Measurements from ENCODE around the gene MEOX2.
A peak's percentile ranks its signal among the peaks of the same experiment; 100 is the strongest.

MEOX2 gene

DNA sequence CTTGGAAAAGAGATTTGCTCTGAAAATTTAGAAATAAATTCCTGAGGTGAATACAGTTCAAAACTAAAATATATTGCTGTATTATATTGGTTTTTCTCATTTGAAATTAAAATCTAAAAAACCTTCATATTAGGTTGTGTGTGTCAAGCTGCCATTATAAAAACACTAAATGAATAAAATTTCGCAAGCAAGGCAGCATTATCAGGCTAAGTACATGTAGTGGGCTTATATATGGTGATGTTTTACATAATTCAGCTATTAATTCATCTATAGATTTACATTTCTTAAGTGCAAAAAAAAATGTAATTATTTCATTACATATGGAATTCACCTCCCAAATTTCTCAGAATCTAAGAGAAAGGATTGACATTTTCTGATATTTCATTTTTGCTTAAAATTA is 5.3 kb downstream of the MEOX2 start:
- DNase-seq (ENCODE audit: low spot score) = no peak

DNA sequence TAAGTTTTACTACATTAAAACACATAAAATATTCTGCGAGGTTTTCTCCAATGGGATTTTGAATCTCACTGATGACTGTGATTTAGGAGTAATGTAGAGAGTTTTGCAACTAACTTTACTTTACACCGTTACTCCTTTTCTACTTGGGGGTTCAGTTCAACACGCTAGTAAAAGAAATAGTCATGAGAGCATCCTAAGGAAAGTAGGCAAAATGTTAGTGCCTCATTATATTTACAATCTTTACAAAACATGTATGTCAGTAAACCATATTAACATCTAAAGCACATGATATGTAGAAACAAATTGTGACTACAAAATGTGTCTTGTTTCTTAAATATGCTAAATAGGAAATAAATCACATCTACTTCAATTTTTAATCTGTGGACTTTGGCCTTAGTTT is 6.0 kb downstream of the MEOX2 start:
- no peak for DNase-seq (ENCODE audit: low spot score)

DNA sequence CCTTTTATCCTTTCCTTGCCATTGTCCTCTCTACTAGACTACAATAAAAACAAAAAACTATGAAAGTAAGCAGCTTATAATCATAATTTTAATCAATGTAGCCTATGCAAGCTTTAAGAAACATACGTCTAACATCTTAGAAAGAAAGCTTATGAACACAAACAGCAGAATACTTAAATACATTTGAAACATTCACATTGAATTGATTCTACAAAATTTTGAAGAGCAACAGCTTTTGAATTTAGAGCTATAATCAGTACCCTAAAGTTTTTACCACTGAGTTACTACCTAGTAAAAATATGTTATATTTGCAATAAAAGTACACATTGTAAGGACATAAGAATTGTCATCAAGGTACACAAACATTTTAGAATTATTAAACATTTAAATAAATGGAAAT is 7.2 kb downstream of the MEOX2 start:
- no peak for DNase-seq (ENCODE audit: low spot score)

DNA sequence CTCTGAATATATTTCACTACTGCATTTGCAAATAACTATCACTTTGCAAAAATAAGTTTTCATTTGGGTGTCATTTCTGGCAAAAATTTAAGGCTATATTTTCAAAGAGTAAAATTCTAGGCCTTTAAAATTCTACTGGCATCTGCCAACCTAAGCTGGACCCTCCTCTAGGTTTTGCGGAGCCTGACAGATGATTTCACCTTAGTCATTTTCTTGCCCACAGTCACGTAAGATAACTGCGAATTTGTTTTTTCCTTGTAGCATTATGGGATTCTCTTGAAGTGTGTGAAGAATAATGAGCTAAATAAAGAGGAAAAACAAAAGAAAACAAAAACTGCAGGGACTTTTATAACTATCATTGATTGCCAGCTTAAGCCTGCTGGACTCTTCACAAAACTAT is 7.8 kb downstream of the MEOX2 start:
- DNase-seq (ENCODE audit: low spot score) = no peak

DNA sequence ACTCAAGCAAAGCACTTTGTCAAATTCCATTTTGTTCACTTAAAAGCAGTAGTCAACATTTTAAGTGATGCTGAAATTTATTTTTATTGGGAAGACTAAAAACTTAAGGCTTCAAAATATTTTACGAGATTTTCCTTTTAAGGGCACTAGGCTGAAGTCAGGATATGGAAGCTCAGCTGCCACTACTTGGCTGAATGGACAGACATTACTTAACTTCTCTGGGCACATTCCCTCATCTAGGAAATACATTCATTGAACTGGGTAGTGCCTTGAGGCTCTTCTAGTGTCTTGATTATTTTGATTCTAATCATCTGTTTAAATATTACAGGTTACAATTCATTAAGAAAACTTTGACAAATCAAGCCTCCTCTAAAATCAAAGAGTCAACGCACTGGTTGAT is 11.1 kb downstream of the MEOX2 start:
- DNase-seq (ENCODE audit: low spot score) = no peak

DNA sequence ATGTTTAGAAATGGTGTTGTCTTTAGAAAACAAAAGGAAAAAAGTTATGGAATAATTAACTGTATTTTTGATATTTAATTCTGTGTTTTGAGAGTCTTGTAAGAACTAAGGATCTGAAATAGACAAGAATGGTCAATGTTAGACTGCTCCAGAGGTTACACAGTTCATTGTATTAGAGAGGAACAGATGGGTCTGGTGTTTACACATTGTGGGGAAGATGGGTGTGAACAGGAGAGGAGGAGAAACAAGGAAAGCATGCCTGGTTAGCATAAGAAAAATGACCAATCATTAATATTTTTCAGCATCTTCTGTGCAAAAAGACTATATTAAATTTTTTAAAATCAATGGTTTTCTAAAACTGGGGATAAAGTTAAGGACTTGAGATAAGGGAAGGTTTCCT is 11.9 kb downstream of the MEOX2 start:
- no peak for DNase-seq (ENCODE audit: low spot score)

DNA sequence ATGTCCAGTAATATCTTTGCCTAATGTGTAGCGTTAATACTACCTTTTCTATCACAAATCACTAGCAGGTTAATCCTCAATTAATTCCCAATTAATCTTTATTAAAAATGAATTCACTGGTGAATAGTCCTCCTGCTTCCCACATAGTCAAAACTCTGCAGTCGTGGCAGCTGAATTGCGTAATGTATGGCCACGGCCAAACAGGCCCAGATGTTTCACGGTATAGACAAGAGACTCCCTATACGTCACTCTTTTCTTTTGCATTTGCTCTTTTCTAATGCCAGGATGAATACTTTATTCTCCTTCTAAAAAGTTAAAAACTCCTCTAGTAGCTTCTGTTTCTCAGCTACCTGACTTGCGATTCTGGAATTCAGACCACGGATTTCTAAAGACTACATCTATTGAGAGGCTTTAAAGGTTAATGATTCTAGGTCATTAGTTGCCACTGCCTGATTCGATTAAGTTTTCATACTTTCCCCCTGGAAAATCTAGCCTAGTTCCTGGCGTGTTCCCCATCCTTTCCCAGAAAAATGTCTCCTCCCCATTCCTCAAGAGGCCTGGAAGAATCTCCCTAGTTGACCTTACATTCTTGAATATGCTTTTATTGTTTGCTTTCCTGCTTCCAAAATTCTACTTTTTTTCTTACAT is 16.9 kb downstream of the MEOX2 start:
- DNase-seq (ENCODE audit: low spot score) = no peak

DNA sequence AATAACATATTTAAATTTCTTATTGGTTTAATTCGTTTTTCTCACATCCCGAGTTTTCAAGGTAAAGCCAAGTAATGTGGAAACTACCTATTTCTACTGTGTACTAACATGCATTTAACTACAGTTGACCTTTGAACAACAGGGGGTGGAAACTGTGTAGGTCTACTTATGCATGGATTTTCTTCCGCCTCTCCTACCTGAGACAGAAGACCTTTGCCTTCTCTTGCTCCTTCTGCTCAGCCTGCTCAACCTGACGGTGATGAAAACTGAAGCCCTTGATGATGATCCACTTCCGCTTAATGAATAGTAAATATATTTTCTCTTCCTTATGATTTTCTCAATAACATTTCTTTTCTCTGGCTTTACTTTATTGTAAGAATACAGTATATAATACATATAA is 18.5 kb downstream of the MEOX2 start:
- peak; percentile 49 for DNase-seq (ENCODE audit: low spot score)

DNA sequence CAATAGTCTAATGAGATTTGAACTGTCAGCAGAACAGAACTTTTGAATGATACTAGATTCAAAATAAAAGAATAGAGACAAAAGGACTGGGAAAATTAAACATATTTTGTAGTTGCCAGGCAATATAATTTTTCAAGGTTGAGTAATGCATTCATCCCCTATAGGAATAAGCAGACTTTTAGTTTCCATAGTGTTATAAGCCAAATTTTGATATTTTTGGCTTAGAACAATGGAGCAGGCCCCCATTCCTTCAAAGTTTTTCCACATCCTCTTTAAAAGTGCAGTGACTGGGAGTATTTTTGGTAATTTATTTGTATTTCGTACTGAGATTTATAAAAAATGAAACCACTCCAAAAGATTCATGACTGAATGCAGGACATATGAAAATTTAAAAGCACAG is 24.0 kb downstream of the MEOX2 start:
- DNase-seq (ENCODE audit: low spot score) = no peak

DNA sequence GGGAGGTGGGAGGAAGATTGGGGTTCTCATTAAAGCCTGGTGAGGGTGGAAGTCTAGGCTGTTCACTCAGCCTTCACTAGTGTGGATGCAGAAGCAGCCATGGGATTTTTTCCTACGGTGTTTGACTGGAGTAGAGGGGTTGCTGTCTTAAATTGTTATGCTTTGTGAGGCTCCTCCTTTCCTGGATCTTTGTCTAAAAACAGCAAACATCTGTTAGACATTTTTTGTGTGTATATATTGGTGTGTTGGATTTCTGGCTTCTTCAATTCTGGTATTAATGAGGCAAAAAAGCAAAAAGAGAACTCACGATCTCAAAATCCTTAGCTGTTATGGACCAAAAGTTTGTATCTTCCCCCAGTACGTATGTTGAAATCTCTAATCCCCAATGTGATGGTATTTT is 28.2 kb downstream of the MEOX2 start:
- no peak for DNase-seq (ENCODE audit: low spot score)

DNA sequence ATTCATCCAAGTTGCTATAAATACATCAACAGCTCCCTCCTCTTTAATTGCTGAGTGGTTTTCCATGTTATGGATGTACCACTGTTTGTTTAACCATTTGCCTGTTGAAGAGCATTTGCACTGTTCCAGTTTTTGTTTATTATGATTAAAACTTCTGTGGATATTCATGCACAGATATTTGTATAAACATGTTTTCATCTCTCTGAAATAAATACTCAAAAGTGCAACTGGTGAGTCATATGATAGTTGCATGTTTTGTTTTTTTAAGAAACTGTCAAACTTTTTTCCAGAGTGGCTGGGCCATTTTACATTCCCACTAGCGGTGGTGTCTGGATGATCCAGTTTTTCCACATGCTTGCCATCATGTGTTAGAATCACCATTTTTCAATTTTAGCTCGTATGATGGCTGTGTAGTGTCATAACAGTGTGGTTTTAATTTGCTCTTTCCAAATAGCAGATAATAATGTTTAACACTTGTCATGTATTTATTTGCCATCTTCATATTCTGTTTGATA is 33.6 kb downstream of the MEOX2 start:
- no peak for DNase-seq (ENCODE audit: low spot score)

DNA sequence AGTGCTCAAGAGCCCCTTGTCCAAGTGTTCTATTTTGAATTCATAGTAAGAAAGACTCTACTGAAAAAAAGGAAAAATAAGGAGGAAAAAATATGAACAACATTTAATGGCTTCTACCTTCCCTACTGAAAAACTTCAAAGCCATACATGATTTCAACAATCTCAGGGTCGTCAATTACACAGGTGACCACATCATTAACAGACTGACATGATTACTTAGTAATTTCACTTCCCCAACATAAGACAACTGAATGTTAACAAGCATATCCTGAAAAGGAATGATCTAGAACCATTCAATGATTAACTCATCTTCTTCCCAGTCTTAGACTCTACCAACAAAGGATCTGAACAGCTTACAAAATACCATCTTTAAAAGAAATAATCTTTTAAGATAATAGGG is 34.8 kb downstream of the MEOX2 start:
- DNase-seq (ENCODE audit: low spot score) = no peak

DNA sequence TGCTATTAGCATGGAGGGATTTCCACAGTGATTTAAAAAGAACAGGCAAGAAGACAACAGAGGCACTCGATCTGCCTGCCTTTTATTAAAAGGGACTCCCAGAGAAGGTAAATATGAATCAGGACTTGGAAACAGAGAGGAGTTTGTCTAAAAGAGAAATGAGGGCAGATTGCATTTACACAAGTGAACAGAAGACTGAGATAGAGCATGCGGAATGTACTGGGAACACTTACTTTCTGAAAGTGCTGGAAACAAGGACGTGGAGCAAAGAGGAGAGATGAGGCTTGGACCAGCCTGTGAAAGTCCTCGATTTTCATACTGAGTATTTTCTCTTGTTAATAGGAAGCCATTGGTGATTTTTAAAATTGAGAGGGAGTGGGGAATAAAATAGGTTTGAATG is 35.7 kb downstream of the MEOX2 start:
- no peak for DNase-seq (ENCODE audit: low spot score)

DNA sequence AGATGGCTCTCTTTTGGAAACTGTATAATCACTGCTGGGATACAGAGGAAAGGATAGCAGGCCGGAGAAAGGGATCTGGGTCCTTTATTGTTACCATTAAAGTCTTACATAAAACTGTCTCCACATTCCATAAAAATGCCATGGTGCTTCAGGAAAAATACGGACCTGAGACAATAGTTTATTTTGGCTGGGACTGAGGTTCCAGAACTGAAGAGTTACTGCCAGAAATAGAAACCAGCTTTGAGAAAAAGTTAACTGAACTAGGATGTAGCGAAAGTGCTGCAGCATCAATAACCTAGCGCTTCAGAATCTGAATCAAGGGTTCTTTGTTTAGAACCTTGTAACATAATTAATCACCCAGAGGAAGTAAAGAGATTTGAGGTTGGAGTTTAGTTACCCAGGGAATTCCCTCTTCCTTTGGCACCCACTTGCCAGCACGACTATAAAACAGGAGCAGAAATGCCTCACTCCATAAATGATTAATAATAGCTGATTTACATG is 38.0 kb downstream of the MEOX2 start:
- DNase-seq (ENCODE audit: low spot score) = no peak

DNA sequence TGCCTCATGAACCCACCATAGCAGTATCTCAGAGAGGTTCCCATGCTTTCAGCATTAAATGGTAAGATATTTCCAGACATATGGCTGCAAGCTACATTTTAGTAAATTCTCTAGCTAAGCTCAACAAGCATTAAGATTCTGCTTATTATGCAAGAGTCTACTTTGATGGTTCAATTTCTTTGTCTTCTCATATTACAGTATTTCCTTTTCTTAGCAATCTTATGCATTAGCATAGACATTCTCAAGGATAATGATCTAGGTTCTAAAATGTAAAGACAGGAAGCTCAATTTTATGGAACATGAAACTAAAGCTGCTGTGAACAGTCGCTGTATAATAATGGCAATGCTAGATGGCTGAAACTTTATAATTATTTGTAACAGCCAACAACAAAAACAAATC is 39.2 kb downstream of the MEOX2 start:
- no peak for DNase-seq (ENCODE audit: low spot score)

DNA sequence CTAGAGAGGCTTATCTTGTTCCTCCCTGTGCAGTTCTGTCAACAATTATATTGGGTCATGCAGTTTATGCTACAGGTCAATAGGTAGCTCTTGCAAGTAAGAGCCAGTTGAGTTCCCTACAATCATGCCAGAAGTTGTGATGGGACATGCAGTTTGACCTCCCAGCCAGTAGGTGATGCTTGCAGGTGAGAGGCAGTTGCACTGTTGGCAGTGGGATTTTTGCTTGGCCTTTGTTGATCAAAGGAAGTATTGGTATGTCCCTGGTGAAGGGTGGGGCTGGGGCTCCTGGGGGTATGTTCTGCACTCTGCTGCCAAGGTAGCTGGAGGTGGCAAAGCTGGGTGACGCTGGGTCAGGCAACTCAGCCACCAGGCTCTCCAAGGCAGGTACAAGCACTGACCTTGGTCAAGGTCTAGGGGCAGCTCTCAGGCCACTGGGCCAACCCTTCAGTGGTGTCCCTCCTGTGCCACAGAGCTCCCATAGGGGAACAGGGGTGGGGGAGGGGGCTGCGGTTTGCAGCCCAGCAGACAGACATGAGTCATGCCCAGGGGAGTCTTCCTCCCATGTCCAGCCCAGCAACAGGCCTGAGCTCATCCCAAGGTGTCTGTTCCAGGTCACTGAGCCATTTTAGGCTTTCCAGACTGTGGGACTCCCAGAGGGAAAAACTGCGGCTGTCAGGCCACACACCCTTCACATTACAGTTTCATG is 43.3 kb downstream of the MEOX2 start:
- no peak for DNase-seq (ENCODE audit: low spot score)

DNA sequence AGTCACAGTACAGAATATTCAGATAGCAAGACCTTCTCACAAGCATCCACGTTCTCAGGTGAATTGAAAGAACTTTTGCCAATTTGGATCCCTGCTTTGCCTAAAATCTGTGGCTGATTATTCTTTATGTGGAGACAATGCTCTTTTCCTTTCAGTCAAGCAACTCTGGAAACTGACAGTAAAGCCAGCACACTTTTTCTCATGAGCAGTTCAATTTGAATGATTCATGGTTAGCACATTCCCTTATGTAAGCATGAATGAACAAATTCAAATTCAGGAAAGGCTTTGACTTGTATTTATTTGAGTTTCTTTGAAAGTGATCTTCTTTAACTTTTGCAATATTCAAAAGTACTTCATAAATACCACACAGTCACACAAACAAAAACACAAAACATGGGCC is 57.6 kb downstream of the MEOX2 start:
- DNase-seq (ENCODE audit: low spot score) = no peak

DNA sequence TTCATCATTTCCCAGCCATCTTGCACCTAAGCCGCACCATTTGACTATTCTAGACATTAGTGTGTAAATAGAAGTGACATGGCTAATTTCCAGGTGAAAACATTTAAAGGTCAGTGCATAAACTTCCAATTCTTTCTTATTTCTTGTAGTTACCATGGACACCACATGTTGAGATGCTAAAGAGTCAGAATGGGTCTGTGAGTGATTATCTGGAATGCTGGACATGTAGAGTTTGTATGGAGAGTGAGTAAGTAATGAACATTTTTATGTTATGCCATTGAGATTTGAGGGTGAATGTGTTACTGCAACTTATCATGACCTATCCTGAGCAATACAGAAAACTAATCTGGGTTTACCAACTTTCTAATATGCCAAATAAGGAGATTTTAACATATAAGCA is 60.4 kb downstream of the MEOX2 start:
- no peak for DNase-seq (ENCODE audit: low spot score)

DNA sequence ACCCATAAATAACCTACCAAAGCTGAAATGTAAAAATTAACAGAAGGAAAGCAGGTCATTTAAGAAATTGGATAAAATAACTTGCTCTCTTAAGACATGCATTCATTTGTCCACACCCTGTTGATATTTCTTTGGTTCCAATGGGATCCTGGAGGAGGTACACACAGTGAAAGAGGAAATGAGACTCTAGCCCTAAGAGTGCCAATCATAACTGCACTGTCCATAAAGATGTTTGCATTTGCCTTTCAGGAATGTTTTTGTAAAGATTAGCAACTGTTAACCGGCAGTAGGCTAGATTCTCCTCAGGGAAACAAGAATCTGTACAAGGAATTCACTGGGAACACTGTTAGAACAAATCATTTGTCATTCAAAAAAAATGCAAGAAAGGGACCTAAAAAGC is 61.0 kb downstream of the MEOX2 start:
- no peak for DNase-seq (ENCODE audit: low spot score)

DNA sequence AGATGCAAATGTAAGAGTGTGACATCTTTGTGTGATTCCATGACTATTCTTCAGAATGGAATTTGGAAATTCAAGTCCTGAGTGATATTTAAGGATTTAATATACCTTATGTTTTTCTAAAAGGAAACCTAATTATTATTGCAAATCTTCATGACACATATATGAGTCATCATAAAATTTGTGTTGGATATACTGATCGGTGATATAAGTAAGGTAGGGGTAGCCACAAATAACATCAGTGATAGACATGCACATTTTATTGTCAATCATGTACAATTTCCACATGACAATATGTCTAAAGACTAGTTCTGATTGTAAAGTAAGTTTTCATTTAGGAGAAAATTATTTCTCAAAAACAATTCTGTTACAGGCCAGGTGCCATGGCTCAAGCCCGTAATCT is 65.0 kb downstream of the MEOX2 start:
- no peak for DNase-seq (ENCODE audit: low spot score)

DNA sequence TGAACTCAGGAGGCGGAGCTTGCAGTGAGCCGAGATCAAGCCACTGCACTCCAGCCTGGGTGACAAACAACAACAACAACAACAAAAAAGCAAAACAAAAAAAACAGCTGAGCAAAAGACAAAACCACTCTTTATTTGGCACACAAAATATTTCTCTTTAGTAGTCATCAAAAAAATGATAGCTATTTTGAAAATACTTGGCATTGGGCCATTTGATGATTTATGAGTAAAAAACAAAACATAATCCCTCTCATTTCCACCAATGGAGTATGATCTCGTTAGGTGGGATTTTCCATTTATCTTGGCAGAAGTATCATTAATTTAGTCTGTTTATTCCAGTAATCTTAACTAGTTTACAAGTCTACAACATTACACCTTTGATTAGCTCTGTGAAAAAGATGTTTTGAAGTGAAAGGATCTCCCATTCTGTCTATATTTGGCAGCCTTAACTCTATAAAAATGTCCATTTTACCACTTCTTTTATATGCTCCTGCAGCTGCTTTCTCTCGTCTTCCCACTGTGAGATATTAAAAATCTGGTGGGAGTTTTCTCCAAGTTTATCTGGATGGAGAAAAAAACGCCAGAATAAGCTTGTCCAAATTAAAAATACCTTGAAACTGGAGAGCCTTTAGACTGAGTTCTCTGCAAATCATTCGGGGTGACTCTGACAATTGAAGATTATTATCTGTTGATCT is 65.8 kb downstream of the MEOX2 start:
- DNase-seq (ENCODE audit: low spot score) = no peak

DNA sequence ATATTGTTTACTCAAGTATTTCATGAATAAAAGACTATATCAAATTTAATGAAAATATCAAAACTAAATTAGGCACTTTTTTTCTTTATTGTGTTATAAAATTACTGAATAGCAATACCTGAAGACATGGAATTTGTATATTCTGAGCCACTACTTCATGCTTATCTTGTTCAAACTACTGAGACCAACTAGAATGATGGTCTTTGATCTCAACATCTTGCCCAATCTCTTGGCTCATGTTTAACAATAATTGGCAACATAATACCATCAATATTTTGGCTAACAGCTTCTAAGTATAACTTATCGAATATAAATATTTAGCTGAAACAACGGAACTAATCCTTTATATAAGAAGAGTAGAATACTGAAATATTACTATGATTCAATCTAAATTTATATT is 68.2 kb downstream of the MEOX2 start:
- DNase-seq (ENCODE audit: low spot score) = no peak

DNA sequence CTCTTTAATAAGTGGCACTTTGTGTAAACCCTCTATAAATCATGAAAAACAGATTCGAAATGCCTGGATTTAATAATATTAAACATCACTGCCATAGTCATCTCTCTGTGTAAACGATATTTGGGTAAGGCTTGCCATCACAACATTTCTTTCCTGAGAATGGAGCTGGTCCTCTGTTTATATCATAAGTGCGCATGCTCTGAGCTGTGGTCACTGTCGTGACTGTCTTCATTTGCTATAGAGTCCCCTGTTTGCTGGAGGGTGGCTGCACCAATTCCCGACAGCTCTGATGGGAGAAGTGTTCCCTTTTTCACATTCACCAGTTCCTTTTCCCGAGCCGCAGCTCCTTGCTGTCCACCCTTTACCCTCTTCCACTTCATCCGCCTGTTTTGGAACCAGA is 74.3 kb downstream of the MEOX2 start:
- DNase-seq (ENCODE audit: low spot score) = no peak

Measured in LoVo (cell line).